GM21447 (cell line): ENCODE measurements around the gene CARS1.

Experiments used
- ATAC-seq: cut with Tn5 transposase; IDR thresholded peaks from one replicate; pipeline ENCODE4 v1.9.1; 2021; ENCODE audit not compliant: unreplicated experiment

The CARS1 gene

DNA sequence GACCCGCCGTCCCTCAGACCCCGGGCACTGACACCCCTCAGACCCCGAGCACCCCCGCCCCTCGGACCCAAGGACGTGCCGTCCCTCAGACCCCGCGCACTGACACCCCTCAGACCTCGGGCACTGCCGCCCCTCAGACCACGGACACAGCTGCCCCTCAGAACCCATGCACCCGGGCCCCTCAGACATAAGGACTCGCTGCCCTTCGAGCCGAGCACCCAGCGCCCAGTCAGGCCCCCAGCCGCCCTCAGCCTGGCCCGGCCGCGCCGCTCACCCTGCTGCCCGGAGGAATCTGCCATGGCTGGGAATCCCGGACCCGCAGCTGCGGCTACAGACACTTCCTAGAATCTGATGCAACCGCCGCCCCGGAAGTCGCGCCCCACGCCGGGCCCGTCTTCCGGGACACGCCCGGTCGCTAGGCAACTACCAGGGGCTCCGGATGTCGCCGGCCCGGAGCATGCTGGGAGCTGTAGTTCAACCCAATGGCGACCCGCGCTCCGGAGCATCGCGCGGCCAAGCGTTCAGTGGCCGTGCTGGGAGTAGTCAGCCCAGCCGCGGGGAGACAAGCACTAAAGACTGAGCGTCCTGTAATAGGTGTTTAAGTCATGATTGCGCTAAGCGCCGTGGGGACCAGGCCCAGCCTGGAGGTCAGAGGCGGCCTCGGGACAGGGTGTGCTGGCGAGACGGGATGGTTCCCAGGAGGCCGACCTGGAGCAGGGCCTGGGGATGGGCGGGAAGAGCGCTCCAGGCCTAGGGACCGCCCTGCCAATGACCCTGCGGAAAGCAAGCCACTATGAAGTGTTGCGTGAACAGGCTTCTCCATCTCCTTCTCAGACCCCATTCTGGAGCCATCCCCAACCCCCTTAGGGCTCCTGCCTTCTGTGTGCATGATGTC lies at the start of gene CARS1:
Gene CARS1, minus strand, starts transcription at position 355 of the 895 bp plus-strand sequence. Its CDS starts 56 bp downstream, at position 299.
- peak; percentile 96 for ATAC-seq

DNA sequence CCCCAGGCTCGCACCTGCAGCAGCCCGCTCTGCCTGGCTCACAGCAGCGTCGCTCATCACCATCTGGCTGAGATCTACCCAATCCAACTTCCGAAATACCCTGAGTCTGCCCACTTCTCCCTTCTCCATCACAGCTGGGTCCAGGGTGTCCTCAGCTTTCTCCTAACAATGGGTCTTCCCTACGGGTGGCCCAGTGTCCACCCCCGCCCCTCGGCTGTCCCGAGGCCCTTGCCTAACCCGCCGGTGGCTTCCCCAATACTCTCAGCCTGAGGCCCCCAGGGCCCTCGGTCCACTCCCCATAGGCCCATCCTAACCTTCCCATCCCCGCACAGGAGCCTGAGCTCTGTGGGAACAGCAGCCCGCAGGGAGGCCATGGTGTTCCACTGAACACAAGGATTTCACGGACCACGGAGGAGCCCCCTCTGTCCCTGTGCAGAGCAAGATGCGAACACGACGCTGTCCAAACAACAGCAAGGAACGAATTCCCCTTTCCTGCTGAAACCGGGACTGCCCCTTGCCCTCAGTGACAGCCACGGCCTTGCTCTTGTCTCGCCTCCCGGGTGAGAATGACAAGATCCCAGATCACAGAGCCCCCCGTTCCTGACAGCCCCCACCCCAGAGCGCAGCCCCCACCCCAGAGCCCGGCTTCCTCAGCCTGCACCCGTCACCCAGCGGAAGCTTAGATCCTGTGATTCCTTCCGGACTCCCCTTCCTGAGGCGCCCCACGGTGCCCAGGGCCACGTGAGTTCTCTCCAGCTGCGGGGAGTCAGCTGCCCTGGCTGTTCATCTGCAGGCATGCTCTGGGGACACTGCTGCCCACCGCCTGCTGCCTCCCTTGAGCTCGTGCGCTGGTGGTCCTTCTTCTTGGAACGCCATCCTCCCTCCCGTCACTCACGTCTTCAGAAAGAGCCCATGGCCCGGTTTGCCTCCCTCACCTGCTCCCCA lies 48.8 kb upstream of the CARS1 start:
- no peak for ATAC-seq

DNA sequence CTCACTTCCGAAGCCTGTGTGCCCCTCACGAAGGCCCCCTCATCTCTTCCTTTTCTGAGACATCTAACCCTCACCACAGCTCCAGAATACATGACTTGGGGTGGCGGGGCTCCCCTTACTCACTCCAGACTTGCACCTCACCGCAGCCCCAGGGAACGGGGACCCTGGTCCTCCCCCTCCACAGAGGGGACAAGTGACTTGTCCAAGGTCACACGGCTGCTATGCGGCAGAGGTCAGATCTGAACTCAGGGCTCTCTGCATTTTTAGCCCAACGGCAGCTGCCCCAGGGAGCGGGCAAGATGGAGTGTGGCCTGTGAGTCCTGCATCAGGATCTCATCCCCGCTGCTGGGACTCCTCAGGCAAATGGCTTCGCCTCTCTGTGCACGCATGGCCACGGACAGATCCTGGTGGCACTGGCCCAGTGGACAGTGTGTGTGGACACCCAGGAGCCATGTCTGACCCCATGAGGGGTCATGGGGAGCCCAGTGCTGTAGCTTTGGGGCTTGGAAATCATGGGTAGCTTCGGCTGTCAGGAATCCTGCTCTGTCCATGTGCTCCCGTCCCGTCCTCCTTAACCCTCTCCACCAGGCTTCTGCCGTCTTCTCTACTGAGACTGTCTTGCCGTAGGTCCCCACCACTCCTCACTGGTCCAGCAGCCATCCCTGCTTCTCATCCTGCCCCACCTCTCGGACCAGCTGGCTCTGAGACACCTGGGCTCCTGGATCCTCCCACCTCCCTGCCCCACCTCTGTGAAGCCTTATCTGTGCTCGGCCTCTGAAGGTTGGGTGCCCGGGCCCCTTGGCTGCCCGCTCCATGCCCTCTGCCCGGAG lies 48.0 kb upstream of the CARS1 start:
- no peak for ATAC-seq

DNA sequence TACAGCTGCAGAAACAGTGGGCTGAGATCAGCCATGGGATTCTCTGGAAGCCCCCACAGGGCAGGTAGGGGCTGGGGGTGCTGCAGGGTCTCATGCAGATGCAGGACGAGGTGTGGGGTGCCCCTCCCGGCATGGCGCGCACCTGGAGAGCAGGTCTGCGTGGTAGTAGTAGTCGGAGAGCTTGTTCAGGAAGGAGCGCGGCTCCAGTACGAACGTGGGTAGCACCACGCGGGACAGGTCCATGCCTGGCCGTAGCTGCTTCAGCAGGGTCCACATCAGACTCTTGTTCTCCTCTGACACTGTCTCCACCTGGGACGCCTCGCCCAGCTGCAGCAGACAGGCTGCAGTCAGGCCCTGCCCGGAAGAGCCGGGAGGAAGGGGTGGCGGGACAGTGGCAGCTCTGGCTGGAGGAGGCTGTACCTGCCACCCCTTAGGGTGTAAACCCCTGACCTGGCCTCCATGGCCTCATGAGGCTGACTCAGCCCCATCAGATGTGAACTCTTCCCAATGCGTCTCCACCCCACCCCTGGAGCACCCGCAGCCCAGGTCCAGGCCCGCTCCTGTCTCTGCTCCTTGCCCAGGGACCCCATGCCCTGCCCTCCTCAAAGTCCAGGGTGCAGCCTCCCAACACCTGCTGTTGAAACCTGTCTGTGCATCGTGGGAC lies 47.0 kb upstream of the CARS1 start:
- ATAC-seq: no peak

DNA sequence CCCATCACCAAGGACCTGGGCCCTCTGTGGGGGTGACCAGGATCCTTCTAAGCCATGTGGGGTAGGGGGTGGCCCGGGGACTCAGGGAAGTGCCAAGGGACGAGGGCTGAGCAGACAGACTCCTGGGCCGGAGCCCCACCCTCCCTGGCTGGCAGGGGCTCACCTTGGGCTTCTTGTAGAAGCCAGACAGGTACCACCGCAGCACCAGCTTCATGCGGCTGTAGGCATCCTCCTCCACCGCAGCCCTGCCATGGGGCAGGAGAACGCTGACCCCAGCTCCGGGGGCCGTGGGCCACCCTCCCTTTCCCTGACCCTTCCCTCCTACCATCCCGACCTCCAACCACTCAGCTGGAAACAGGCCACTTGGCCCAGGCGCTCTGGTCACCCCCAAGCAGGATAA lies 45.9 kb upstream of the CARS1 start:
- ATAC-seq: no peak

DNA sequence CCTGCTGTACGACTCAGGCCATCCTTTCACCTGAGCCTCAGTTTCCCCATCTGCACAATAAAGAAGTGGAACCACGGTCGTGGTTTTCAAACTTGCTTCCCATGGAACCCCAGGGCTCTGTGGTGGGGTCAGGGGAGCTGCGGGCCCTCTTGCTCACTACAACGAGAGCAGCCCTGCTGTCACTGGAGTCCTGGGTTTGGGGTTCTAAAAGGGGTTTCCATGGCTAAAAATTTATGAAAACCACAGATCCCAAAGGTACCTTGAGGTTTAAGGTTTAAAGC lies 45.4 kb upstream of the CARS1 start:
- ATAC-seq: no peak

DNA sequence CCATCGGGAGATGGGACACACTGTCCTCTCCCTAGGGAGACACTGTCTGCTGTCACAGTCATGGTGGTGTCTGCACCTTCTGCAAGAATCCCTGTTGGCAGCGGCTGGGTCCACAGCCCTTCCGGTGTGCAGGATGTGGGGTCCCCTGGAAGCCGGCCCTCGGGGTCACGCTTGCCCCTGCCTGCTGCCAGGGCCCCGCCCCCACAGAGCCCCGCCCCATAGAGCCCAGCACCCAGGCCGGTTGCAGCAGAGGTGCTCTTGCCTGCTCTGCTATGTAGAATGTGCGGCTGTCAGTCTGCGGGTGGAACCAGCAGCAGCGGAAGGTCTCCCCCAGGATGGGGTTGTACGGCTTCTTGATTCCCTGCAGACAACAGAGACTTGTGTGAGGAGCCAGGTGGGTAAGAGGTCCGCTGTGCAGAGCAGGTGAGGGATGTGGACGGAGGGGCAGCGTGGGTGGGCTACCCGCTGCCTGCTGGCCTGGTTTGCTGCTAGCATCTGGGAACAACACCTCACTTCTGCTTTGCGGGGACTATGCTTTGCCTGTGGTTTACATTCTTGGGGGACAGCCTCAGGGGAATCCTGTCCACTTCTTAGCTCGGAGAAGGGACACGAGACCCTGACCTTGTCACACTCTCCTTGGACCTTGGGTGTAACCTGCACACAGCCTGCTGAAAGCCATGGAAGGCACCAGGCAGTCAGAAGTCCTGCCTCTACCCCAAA lies 44.9 kb upstream of the CARS1 start:
- ATAC-seq: no peak

DNA sequence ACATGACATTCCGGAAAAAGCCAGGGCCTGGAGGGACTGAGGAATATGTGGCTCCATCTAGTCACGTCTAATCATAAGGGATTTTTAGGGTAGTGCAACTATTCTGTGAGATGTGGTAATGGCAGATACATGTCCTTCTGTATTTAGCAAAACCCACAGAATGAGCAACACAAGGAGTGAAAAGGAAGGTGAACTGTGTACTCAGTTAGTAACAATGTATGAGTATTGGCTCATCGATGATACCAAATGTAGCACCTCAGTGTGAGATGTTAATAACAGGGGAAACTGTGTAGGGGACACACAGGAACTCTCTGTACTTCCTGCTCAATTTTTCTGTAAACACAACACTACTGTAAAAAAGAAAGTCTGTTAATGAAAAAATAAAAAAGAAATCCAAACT lies 42.0 kb upstream of the CARS1 start:
- ATAC-seq: no peak

DNA sequence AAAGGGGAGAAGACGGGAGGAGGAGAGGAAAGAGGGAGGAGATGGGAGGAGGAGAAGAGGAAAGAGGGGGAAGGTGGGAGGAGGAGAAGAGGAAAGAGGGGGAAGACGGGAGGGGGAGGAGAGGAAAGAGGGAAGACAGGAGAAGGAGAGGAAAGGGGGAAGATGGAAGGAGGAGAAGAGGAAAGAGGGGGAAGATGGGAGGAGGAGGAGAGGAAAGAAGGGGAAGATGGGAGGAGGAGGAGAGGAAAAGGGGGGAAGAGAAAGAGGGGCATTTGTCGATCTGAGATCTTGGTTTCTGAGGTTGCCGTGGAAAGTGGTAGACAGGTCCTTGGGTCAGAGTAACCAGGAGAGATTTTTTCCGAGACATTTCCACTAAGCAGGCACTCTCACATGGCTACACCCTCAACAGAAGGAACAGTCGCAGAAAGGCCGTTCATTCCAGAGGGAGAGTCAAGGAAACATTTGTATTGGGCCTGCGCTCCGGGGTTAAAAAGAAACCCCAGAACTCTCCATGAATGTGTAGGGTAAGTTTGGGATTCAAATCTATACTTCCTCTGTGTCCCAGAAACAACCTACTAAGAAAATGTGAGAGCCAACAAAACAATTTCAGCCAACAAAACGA lies 39.8 kb upstream of the CARS1 start:
- no peak for ATAC-seq

DNA sequence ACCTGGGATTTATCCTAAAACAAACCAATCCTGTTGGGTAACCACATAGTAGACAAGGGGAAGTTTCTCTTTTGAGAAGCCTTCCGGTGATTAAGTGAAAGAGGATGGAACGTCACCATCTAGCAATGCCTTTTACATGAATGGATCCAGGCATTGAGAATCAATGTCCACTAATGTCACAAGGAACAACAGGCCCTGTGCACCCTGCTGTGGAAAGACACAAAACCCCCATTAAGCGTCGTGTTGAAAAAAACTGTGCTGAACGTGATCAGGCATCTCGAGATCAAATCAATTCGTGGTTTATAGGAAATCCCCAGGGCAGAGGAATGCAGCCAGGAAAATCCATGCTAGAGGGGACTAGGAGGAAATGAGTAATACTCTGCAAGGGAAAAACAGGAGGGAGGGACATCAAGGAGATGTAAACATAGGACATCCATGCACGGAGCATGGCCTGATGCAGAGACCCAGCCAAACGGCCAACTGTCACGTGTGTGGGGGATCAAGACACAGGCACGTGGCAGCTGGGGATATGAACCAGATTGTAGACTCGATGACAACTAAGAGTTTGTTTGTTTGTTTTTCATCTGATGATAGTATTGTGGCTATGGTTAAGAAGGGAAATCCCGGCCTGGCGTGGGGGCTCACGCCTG lies 38.6 kb upstream of the CARS1 start:
- ATAC-seq: no peak

DNA sequence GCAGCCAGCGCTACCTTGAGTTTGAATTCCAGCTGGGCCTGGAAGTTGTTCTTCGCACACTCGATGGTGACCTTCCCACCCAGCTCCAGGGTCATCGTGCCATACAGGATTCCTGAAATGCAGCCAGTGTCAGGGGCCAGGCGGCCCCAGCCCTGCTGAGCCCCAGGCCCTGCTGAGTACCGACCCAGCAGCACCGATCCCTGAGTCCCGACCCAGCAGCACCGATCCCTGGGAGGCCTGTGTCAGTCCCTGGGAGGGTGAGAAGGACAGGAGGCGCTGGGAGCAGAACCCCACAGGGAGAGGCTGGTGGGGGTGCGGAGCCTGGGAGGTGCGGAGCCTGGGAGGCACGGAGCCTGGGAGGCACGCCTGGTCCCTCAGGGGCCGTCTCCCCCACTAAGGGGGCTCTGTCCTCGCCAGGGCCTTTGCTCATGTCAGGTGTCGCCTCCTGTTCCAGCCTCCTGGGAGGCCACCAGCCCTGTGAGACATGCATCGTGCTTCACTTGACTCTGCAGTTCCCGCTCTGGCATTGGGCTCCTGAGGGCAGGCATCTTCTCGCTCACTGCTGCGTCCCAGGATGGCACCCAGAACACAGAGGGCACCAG lies 37.1 kb upstream of the CARS1 start:
- no peak for ATAC-seq

DNA sequence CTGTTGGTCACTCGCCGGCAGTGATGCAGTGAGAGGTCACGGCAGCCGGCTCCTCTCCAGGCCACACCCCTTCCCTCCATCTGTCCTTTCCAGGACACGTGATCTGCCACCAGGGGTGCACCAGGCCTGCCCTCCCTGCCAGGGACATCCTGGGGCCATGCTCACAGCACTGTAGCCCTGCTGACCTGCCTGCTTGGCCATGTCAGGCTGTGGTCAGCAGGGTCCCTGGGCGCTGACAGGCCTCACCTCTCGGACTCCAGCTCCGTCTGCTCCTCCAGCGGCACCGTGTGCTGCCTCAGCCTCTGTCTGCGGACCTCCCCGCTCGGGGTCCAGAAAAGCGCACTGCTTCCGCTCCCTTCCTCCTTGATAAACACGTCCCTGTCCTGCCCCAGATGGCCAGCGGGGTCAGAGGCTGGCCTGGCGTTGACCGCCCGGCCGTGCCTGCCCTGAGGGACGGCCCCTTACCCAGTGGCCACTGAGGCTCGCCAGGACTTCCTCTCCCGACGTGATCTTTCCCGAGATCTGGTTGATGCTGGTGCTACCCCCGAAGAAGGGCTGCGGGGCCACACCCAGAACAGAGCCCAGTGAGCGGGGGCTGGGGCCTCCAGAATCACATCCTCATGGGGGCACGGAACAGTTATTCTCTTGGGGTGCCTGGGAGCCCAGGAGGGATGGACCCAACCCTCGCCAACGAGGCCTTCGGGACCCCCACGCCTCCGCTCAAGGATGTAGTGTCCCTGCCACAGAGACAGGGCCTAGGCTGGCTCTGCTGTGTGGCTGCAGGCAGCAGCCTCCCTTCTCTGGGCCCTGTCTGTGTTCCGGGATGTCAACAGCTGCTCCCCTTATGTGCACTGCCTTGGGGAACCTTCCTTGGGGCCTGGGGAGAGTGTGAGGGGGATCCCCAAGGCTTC lies 36.3 kb upstream of the CARS1 start:
- no peak for ATAC-seq

DNA sequence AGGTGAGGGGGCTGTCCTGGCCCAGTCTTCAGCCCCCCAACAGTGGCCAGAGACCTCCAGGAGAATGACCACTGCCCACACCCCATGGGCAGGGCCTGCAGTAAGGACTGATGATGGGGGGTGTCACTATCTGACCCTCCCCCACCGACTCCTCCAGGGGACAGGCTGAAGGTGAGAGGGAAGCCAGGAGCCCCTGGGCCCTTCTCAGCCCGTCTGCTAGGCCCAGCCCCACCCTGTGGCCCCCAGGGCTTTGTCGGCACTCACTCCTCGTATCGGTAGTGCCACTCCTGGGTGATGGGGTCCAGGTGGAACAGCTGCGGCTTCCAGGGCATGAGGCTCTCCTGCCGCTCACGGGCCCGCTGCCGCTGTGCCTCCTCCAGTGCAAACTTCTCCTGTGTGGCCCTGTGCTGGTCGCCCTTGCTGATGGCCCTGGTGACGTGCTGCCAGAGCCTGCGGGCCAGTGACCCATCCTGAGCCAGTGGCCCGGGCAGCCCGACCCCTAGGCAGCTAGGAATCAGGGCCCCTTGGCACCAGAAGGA lies 35.4 kb upstream of the CARS1 start:
- ATAC-seq: no peak

DNA sequence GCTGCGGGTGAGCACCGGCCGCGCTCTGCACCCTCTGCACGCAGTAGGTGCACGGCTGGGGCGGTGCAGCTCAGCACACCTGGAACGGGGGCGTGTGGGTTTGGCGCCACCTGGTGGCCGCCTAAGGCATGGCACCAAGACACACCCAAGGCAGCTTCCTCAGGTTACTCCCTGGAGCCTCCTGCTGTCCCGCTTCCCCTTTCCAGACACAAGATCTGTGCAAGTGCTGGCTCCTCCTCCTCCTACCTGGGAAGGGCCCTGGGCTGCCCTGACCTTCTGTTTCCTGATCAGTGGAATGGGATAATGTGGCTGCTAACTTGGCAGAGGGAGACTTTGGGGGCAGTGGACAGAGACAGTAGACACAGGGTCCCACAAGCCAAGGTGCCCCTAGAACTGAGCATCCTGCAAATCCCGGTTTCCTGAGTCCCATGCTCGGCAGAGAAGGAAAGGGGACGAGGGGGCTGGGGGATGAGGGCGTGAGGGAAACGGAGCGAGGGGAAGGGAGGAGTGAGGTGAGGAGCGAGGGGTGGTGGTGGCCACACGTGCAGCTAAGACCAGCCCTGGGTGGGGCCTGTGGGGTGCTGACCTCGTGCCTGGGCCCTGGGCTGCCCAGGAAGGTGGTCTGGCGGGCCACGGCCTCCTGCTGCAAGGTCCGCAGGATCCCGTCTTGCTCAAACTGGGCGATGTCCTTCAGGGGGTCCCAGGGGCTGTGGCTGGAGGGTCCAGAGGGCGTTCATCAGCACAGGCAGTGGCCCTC lies 34.8 kb upstream of the CARS1 start:
- ATAC-seq: no peak

DNA sequence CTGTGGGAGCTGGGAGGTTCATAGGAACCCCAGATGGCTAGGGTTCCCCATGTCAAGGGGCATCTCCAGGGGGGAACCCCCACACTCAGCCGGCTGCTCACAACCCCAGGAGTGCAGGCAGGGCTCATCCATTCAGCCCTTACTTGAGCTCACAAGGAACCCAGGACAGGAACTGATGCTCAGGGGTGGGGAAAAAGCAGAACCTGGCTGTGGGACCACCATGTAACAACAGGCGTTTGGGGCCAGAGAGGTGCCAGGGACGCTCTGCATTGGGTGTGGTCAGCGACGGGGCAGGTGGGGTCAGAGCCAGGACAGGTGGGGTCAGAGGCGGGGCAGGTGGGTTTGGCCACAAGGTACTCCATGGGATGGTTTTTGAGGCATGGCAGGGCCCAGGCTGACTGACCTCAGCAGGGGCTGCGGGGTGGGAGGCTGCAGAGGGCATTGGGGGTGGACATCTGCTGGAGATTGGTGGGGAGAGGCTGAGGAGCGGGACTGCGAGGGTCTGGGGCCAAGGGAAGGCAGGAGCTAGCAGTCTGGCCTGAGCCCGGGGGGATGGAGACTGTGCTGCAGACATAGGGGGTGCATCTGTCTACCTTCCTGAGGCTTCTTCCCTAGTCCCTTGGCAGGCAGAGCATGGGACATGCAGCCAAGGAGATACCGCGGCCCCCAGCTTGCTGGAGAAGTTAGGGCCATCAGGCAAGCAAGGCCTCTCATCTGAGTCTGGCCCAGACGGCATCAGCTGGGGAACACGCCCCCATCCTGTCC lies 34.0 kb upstream of the CARS1 start:
- no peak for ATAC-seq
